Caco-2 (cell line): ENCODE measurements around the gene MARCHF9. TPM values are rescaled to one million over a fixed set of nuclear protein-coding genes. Genes with fewer than 3 reads are reported as not detected.

Experiments
- BruUV-seq: library from RNA; stranded (reverse); fragments of 400-500 nt; replicated peaks from 2 replicates; lab custom pipeline; 2021; lab: Mats Ljungman, UMichigan
- CTCF ChIA-PET: fragments of 300-600 bp; sonication (Branson Sonifier 250); formaldehyde crosslinking; loops from one replicate; lab custom pipeline; 2022; ENCODE audit warnings: antibody characterized with exemption; lab: Charles Lee
- POLR2A ChIA-PET: fragments of 300-600 bp; sonication (Branson Sonifier 250); formaldehyde crosslinking; loops from one replicate; lab custom pipeline; 2022; ENCODE audit warnings: antibody characterized with exemption; lab: Charles Lee
- DNase-seq, 2 experiments: peaks; one replicate each; pipeline versions ENCODE4 v3.0.0 to v3.0.0-alpha.2; 2020 to 2022
- H3K27me3 ChIP-seq: replicated peaks from 2 replicates; pipeline ENCODE4 v1.6.0; 2011; ENCODE audit warnings: low read length; ENCODE audit not compliant: control insufficient read depth, insufficient read depth
- H3K36me3 ChIP-seq: 2 replicates; pipeline ENCODE4 v1.5.1; 2011; ENCODE audit warnings: low read length; ENCODE audit not compliant: control insufficient read depth, insufficient read depth
- H3K4me1 ChIP-seq: fragments of 250-450 bp; sonication (Bioruptor Pico); 2 replicates; pipeline ENCODE4 v1.5.1; 2020; ENCODE audit warnings: mild to moderate bottlenecking
- H3K4me3 ChIP-seq: 2 replicates; pipeline ENCODE4 v1.5.1; 2011; ENCODE audit warnings: low read depth, mild to moderate bottlenecking, control low read depth, low read length
- H3K9me3 ChIP-seq: fragments of 250-450 bp; sonication (Bioruptor Pico); 2 replicates; pipeline ENCODE4 v1.5.1; 2020; ENCODE audit warnings: mild to moderate bottlenecking, moderate library complexity
- H3K27ac Mint-ChIP-seq: one replicate; pipeline ENCODE4 v1.8.0; 2022; ENCODE audit warnings: mixed read lengths; ENCODE audit not compliant: unreplicated experiment
- H3K27me3 Mint-ChIP-seq: one replicate; pipeline ENCODE4 v1.8.0; 2022; ENCODE audit warnings: mixed read lengths; ENCODE audit not compliant: insufficient read depth, unreplicated experiment
- H3K36me3 Mint-ChIP-seq: one replicate; pipeline ENCODE4 v1.8.0; 2022; ENCODE audit warnings: mild to moderate bottlenecking, mixed read lengths; ENCODE audit not compliant: insufficient read depth, unreplicated experiment
- H3K4me1 Mint-ChIP-seq: one replicate; pipeline ENCODE4 v1.8.0; 2022; ENCODE audit warnings: low read depth, mixed read lengths; ENCODE audit not compliant: unreplicated experiment
- H3K4me3 Mint-ChIP-seq: one replicate; pipeline ENCODE4 v1.8.0; 2022; ENCODE audit warnings: mild to moderate bottlenecking, moderate library complexity, mixed read lengths; ENCODE audit not compliant: unreplicated experiment
- H3K9me3 Mint-ChIP-seq: one replicate; pipeline ENCODE4 v1.8.0; 2022; ENCODE audit warnings: mixed read lengths; ENCODE audit not compliant: unreplicated experiment
- CTCF ChIP-seq, 2 experiments: fragments of 200-600 bp in 1 of 2; IDR thresholded peaks; 1 replicate in 1 of 2; 2 replicates in 1 of 2; pipeline versions ENCODE4 v1.5.1 to v1.8.0; 2011 to 2022; ENCODE audit warnings: antibody characterized with exemption in 1 of 2, control low read depth in 1 of 2, inconsistent platforms in 1 of 2, low read depth in 1 of 2, low read length in 1 of 2, mild to moderate bottlenecking in 1 of 2, moderate library complexity in 1 of 2; ENCODE audit not compliant: insufficient read depth in 1 of 2, severe bottlenecking in 1 of 2, unreplicated experiment in 1 of 2
- intact Hi-C: fragments of 100-400 bp; cut with micrococcal nuclease; formaldehyde crosslinking; loops from one replicate; pipeline ENCODE4 v1.10.0; 2022; ENCODE audit not compliant: unreplicated experiment
- total RNA-seq: library from RNA; stranded (reverse); gene quantifications from 2 replicates; pipeline ENCODE4 v1.2.3, GENCODE V29; 2022

MARCHF9 gene
- total RNA-seq, 1 experiment from 2014 or later: 11.0 TPM

DNA sequence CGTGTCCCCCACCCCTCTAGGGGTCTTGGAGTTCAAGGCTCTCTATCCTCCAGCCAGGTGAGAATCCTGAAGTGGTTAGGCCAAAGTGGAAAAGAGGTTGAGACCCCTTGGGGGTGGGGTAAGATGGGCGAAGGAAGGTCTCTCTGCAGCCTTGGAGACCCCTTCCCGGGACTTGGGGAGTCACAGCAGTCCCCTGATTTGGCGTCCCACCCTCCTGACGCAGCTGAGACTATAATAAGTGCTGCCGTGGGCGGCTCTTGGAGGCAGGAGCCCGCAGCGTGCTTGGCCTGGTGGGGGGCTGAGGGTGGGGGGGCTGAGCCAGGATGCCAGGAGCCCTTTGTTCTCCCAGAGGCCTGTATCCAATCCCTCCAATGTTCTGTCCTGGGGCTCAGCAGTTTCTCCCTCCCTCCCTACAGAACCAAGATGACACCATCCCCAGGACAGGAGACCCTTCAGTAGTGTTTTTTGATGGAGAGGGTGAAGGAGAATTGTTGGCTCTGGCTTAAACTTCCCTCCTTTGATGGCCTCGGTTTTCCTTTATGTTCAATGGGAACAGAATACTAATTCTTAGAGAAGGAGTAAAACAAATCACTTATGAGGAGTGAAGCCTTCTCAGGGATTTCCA is 14.9 kb upstream of the MARCHF9 start:
- POLR2A ChIA-PET: no interaction called here
- peaks cover 11% of the 10 kb centered on the region for H3K36me3 Mint-ChIP-seq

DNA sequence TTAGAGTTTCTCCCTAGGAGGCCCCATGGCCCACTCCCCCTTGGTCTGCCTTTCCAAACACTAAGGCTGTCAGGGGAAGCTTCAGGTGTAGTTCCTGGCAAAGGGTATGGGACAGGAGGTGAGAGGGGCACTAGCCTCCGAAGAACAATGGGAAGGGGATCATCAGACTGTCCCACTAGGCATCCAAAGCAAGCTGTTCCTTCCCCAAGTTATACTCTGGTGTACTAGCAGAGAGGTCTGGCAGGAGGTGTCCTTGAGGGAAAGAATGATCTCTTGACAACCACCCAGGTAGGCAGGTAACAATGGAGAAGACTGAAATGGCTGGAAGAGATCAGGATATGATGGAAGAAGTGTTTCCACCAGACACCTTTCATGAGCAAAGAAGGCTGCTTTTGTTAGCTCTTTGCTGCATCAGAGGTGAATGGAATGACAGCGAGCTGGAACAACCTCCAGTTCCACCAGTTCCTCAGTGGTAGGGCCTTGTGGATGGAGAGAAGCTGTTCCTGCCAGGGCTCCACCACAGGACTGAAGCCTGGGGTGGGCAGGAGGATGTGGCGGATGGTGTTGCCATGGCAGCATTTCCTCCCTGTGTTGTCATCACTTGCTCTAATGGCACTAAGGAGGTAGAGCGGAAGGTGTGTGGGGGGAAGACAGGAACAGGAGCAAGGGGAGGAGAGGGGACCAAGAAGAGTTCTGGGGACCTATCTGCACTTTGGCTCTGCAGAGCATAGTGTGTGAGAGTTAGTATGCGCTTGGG is 14.1 kb upstream of the MARCHF9 start:
- no peak for TF ChIP-seq CTCF (IDR thresholded peaks at IDR 0.05; ENCODE audit: insufficient read depth in 1 of 2, low read depth in 1 of 2, low read length in 1 of 2, severe bottlenecking in 1 of 2, unreplicated experiment in 1 of 2)
- BruUV-seq: no TSS peak
- H3K4me3 ChIP-seq: no peak overlapping the region
- H3K36me3 ChIP-seq: no peaks in the 10 kb centered on the region
- peaks cover 21% of the 10 kb centered on the region for H3K4me1 Mint-ChIP-seq
- no peaks in the 10 kb centered on the region for H3K9me3 Mint-ChIP-seq
- no peaks in the 10 kb centered on the region for H3K9me3 ChIP-seq
- no peak overlapping the region for H3K27ac Mint-ChIP-seq
- CTCF ChIA-PET: no interaction called here
- H3K36me3 Mint-ChIP-seq: peaks cover 19% of the 10 kb centered on the region
- intact Hi-C loops: no loop called here
- no peak overlapping the region for H3K4me3 Mint-ChIP-seq
- no peak for DNase-seq
- H3K27me3 Mint-ChIP-seq: peaks cover 22% of the 10 kb centered on the region
- POLR2A ChIA-PET: no interaction called here
- H3K27me3 ChIP-seq: peaks cover 4% of the 10 kb centered on the region
- H3K4me1 ChIP-seq: peaks cover 16% of the 10 kb centered on the region

More for the DNA sequence above, 14.9 kb upstream of the MARCHF9 start:
- H3K9me3 ChIP-seq: no peaks in the 10 kb centered on the region
- H3K36me3 ChIP-seq: no peaks in the 10 kb centered on the region
- BruUV-seq: no TSS peak
- H3K27me3 ChIP-seq: peaks cover 4% of the 10 kb centered on the region
- H3K4me1 Mint-ChIP-seq: peaks cover 20% of the 10 kb centered on the region
- H3K27me3 Mint-ChIP-seq: peaks cover 24% of the 10 kb centered on the region
- intact Hi-C loops: loop anchor here (5.0 kb wide), 2 partner anchors 48 to 283 kb away; partner anchors contain the start of genes GLI1, INHBE and OS9
- no peak overlapping the region for H3K27ac Mint-ChIP-seq
- H3K4me3 ChIP-seq: no peak overlapping the region
- TF ChIP-seq CTCF (IDR thresholded peaks at IDR 0.05; ENCODE audit: insufficient read depth in 1 of 2, low read depth in 1 of 2, low read length in 1 of 2, severe bottlenecking in 1 of 2, unreplicated experiment in 1 of 2): no peak
- no peak overlapping the region for H3K4me3 Mint-ChIP-seq
- no peaks in the 10 kb centered on the region for H3K9me3 Mint-ChIP-seq
- CTCF ChIA-PET: no interaction called here
- H3K4me1 ChIP-seq: peaks cover 12% of the 10 kb centered on the region
- DNase-seq: no peak

GRCh38 chr12:57741413-57741789 is 13.5 kb upstream of the MARCHF9 start:
- BruUV-seq: no TSS peak
- Histone ChIP-seq H3K4me1 (peaks cover 21% of the 10 kb centered on the region), H3K27me3 (peaks cover 4% of the 10 kb centered on the region), H3K9me3 (no peaks in the 10 kb centered on the region), H3K36me3 (no peaks in the 10 kb centered on the region), H3K4me3 (no peak overlapping the region)
- Mint-ChIP-seq H3K27me3 (peaks cover 20% of the 10 kb centered on the region), H3K36me3 (peaks cover 25% of the 10 kb centered on the region), H3K4me1 (peaks cover 24% of the 10 kb centered on the region), H3K9me3 (no peaks in the 10 kb centered on the region), H3K4me3 (no peak overlapping the region), H3K27ac (no peak overlapping the region)
- intact Hi-C loops: no loop called here
- DNase-seq: no peak
- POLR2A ChIA-PET: no interaction called here
- no peak for TF ChIP-seq CTCF (IDR thresholded peaks at IDR 0.05; ENCODE audit: insufficient read depth in 1 of 2, low read depth in 1 of 2, low read length in 1 of 2, severe bottlenecking in 1 of 2, unreplicated experiment in 1 of 2)
- CTCF ChIA-PET: interaction anchor here (0.8 to 1.4 kb wide), 2 partner anchors 15 to 158 kb away, joined by 3 to 4 read pairs; no protein-coding TSS in a partner anchor
